Mesenteric fat pad (tissue), 1 donor: ENCODE data around the gene SEPTIN12. TPM values are rescaled to one million over a fixed set of nuclear protein-coding genes. Genes with fewer than 3 reads are reported as not detected.

ENCODE experiments used
- DNase-seq: peaks from one replicate; pipeline ENCODE4 v3.0.0-alpha.2; 2020; ENCODE audit warnings: low spot score
- long read RNA-seq: library from polyadenylated mRNA; unstranded; transcript quantifications from one replicate; pipeline ENCODE4 v2.0.0, GENCODE V29; 2020
- total RNA-seq: library from RNA; stranded (reverse); fragmentation: NEBNext Ultra II Directional; extraction: Animal tissue kit (Norgen Biotek cat#: 25700); gene quantifications from one replicate; pipeline ENCODE4 v1.2.1, GENCODE V29; 2021
- donor health status: DM: yes; HTN: yes; CAD: no.

SEPTIN12 gene, protein sequence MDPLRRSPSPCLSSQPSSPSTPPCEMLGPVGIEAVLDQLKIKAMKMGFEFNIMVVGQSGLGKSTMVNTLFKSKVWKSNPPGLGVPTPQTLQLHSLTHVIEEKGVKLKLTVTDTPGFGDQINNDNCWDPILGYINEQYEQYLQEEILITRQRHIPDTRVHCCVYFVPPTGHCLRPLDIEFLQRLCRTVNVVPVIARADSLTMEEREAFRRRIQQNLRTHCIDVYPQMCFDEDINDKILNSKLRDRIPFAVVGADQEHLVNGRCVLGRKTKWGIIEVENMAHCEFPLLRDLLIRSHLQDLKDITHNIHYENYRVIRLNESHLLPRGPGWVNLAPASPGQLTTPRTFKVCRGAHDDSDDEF
- not detected for total RNA-seq
- long read RNA-seq, result 0 reads

DNA sequence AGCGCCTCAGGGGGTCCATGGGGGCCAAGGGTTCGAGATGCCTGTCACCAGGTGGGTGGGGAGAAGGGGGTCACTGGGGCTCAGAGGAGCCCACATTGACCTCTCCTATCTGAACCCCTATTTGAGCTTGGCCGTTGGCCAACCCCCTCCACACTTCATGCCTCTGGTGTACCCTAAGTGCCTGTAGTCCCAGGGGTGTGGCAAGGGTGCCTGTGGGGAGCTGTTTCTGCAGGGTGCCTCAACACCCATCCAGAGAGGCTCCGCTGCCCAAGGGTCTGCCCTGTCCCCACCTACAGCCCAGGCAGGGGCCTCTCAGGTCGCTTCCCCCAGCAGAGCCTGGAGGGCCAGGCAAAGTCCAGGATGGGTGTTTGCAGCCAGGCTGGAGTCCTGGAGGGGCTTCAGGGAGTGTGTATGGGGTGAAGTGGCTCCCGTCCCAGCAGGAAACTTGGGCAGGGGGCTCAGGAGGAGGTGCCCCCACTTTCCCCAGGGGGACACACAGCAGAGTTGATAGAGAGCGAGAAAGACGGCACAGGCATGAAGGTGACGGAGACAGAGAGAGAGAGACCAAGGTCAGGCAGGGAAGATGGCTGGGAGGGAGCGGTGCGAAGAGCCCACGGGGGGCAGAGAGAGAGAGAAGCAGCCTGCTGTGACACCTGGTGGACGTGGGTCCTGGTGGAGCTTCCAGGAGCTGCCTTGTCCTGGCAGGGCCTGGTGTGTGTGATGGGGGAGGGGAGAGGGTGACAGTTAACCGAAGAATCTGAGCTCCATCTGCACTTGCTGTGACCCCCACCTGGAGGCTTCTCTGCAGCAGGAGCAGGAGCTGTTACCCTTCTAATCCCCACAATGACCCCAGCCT, at the start of gene SEPTIN12:
Gene SEPTIN12 (minus strand): TSS at position 719 of the 856 bp plus-strand sequence. CDS start 700 bp downstream, at position 19.
- no peak for DNase-seq

DNA sequence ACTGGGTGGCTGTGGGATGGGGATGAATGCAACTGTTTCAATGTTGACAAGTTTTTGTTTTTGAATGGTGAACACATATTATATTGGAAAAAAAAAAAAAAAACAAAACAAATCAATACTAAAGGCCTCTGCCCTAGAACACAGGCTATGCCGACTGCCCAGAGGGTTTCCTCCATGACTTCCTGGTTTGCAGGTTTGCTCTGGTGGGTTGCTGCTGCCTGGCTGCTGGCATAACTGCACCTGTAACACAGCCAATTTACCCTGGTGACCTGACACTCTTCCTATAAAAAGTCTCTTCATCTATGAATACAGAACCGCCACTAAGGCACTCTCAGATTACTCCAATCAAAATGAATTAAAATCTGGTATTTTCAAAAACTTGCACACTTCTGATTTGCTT, 48.6 kb upstream of the SEPTIN12 start:
- DNase-seq, result no peak

DNA sequence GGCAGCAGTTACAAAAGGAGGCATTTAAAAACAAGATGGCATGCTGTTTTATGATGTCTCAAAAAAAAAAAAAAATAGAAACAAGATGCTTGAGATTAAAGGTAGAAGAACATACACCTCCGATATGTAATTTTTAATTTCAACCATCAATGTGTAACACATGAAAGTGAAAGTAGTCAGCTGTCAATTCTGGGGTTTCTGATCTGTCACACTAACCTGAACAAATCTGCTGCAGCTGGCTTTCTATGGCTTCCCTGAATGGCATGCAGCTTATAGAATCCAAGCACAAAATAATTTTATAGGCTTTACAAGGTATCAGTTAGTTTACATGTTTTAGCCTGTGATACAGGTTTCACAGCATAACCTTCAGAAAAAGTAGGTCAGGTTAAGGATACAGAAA, 45.4 kb upstream of the SEPTIN12 start:
- DNase-seq, result no peak

DNA sequence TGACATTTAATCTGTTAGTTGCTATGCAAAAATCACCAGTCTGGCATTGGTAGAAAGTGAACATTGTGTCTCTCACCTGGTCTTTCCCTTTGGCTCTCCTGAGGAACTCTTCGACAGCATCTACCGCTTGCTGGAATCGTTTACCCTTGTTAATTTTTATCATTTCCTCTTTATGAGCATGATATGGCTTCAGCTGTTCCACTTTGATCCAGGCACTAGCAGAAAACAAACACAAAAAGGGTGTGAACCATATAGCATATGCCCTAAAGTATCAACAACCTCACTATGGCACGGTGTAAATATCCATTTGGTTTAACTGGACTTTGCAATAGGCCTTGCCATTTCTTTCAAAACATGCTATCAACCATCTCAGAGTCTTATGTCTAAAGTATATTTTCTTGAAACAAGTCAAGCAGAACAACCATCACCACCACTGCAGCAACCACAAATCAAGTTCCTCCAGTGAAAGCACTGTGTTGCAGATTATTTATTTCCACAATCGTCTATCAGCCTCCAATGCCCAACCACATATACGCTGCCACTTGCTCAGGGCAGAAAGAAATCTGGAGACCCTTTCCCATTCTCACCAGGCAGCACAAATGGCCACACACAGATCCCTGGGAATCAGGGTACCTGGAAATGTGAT, 44.7 kb upstream of the SEPTIN12 start:
- no peak for DNase-seq

DNA sequence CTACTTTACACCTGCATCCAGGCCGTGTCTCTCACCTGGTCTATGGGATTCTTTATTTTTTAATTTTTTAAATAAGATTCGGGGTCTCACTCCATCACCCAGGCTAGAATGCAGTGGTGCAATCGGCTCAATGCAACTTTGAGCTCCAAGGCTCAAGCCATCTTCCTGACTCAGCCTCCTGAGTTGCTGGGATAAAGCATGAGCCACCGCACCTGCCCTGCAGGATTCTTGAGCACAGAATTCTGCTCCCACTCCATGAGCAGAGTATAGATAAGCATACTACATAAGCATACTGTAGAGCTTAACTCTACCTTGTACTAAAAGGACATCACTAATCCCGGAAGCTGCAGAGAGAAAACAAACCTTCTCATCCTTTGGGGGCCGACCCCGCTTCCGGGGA, 43.5 kb upstream of the SEPTIN12 start:
- no peak for DNase-seq

DNA sequence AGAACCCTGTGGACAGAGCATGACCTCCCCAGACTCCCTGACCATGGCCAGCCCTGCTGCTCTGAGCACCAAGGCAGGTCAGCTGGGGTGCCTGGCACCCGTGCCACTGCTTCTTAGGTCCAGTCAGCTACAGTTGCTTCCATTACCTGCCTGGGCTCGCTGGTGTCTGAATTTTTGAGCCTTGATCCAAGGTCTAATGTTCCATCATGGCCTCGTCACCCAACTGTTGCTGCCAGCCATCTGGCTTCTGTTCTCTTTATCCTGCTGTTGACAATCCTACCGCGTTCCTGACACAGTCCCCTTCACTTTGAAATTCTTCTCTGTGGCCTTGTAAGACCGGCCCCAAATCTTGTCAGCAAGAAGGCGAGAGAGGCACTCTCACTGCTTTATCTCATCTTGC, 42.3 kb upstream of the SEPTIN12 start:
- DNase-seq, result no peak

DNA sequence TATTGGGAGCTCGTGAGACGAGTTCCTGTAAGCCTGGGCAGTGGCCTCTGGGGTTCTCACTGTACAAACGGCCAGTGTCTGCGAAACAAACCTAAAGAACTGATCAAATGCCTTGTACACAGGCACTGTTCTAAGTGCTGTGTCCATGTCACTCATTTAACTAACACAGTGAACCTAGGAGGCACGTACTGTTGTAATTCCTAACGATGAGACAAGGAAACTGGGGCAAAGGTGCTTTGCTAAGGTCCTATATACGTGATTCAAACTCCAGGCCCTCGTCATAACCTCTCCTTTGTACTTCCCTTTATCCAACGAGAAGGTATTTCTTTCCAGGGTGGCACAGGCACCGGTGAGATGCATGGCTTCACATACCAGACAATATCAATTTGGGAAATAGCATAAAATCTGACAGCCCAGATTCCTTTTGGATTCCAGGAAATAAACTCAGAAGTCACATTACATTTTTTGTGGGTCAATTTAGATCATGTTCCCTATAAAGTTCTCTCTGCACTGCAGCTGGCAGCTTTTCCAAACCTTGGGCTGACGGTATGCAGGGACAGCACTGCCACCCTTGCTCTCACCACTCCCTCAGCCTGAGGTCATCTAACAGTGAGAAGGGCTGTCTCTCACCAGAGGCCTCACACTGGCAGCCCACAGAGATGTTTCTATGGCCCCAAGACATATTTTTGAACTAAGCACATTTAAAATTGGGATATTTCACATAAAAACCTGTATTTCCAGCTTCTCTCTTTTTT, 40.6 kb upstream of the SEPTIN12 start:
- no peak for DNase-seq

DNA sequence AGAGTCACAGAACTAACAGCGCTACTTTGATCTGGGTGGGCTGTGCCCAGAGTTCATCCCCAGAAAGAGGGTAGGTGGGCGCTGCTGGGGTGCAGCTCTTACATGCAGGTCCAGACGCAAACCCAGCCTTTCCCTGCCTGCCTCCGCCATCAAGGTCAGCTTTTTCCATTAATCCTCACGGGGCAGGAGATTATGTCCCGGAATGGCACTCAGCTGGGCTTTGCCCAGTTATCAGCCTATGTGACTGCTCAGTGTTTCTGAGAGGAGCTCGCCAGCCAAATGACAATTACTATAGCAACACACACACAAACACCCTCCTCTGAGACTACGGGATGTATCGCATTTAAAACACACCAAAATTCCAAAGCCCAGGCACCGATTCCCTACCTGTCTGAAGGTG, 38.8 kb upstream of the SEPTIN12 start:
- no peak for DNase-seq

DNA sequence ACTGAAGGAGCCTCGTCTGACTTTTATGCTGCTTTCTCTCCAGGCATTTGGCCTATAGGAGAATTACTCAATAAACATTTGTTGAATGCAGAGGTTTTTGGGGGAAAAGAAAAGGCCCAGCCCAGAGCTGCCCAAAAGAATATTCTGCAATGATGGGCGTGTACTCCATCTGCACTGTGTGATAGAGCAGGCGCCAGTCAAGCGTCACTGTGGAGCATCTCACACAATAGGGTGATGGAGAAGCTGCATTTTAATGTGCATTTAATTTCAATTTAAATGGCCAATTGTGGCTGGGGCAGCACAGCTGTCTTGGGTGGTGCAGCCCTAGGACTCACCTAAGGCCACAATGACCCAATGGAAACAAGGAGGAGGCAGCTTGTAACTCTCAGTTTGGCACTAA, 38.4 kb upstream of the SEPTIN12 start:
- no peak for DNase-seq

DNA sequence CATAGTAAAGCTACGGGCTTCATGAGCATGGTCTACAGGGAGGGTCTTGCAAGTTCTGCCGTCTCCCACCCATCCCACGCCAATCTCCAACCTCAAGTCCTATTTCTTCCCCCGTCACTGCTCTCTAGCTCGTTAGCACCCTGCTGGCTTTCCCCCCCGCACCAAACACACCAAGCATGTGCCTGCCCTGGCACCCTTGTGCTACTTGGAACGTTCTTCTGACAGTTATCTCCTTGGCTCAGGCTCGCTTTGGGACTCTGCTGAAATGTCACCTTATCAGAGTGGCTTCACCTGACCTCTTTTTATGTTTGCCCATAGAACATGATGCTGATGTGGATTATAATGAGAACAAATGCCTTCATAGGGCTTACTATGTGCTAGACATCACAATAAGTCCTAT, 37.1 kb upstream of the SEPTIN12 start:
- DNase-seq, result no peak

DNA sequence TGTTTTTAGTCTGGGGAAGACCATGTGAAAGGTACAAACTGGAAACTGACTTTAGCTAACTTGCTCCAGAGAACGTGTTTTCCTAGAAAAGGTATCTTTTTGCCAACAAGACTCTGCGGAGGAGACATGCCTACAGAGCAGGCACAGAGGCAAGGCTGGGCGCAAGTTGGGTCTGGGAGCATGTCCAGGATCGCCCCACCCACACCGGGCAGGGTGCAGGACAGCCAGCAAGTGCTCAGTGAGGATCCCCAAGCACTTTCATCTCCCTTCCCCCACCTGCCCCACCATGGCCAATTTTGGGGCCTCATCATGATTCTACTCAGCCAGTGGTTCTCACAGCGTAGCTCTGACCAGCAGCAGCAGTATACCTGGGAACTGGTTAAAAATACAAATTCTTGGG, 32.5 kb upstream of the SEPTIN12 start:
- no peak for DNase-seq

DNA sequence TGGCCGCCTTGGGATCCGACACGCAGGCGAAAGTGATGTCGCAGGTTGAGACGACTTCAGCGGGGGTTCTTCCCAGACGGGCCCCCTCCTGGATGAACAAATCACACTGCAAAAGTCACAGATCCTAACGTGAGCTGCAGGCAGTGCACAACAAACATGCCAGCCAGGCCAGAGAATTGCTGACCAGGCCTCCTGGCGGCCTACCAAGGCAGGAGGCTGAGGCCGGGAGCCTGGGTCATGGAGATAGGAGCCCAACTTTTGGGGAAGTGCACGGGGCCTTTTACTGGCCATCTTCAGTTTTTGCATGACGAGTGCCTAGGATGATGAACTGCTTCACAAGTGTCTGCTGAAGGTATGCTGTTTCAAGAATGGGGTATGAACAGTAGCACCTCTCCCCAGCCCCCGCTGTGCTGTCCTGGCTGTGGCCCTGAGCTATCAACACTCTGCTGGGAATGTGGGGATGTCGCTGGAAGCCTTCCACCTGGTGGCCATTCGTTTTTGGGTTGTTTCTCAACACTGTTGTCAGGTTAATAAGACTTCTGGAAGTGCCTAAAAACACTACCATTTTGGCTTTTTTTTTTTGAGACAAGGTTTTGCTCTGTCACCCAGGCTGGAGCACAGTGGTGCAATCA, 26.5 kb upstream of the SEPTIN12 start:
- no peak for DNase-seq

DNA sequence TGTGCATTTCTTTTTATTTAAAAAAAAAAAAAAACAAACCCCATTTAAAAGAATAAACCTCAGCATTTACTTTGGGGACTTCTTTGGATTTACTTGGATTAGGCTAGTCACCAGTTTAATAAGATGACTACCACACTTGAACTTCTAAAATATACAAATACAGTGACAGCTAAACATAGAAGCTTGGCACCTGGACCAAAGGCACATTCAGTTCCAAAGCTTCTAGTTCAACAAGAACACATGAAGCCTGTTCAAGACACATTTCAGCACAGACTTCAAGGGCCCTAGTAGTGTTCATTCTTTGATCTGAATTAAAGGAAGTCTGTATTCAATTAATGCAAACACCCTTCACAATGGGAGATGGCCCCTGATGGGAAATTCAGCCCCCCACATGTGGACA, 25.9 kb upstream of the SEPTIN12 start:
- DNase-seq, result no peak

DNA sequence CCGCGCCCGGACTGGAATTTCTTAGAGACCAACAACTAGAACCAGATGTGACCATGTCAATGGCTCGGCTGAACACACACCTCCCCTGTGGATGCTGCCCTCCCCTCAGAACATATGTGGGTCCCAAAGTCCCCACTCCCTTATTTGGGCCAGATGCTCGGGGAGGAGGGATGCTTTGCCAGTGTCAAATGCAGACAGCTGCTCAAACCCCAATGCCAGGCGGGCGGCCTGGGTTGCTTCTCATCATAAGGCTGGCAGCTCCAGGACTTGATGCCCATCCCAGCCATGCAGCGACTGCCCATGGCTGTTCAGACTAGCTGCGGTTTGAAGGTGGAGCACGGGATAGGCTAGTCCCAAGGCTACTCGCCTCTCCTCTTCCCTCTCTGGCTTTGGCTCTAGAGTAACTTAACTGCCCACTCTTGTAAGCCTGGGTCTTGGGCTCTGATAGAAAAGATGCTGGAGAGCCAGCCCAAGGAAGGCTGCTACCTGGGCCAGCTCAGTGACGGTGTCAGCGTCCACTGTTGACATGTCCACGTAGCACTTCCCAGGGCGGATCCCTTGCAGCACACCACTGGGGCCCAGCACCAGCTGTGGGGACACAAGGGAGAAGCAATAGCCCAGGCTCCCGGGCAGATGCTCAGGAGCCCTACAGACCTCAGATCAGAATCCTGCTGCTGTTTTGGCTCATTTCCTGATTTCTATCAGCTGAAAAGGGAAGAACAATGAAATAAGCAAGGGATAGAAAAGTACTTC, 25.3 kb upstream of the SEPTIN12 start:
- DNase-seq, result no peak

DNA sequence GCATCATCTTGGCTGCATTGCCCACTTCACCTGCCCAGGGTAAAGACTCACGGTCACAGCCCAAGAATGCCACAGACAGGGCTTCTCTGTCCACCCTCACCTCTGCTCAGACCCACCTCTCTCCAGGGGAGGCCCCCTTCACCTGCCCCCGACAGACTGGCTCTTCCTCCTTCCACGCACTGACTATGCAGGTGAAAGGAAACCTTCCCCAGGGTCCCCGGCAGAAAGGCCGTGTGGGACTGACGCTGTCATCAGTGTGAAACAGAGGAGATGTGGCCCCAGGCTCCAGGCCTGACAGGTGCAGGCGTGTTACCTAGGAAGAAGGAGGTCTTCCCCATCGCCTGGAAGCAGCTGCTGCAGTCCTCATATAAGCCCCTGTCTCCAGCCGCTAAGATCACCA, 23.6 kb upstream of the SEPTIN12 start:
- DNase-seq, result no peak

DNA sequence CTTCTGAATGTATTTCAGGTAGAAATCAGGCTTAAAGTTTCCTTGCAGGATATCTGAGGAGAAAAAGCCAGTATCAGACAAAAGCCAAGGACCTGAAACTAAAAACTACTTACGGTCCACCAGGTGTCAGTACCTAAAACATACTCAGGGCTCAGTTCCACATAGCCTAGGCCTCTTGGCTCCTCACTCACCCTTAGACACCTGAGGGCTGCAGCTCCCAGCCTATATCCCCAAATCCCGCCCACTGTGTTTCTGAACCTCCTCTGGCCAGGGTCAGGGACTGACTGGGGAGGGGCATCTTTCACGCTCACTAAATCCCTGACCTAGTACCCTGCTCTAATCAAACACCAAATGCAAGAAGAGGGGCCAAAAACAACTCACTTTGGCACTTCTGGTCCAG, 23.1 kb upstream of the SEPTIN12 start:
- DNase-seq, result no peak

DNA sequence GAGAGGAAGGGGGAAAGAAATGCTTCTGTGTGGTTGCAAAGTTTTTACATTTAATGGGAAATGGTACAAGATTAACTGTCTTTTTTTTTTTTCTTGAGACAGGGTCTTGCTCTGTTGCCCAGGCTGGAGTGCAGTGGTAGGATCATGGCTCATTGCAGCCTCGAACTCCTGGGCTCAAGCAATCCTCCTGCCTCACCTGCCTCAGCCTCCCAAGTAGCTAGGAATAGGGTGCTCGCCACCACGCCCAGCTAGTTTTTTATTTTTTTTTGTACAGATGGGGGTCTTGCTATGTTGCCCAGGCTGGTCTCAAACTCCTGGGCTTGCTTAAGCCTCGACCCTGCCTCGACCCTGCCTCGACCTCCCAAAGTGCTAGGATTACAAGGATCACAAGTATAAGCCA, 18.1 kb upstream of the SEPTIN12 start:
- no peak for DNase-seq

DNA sequence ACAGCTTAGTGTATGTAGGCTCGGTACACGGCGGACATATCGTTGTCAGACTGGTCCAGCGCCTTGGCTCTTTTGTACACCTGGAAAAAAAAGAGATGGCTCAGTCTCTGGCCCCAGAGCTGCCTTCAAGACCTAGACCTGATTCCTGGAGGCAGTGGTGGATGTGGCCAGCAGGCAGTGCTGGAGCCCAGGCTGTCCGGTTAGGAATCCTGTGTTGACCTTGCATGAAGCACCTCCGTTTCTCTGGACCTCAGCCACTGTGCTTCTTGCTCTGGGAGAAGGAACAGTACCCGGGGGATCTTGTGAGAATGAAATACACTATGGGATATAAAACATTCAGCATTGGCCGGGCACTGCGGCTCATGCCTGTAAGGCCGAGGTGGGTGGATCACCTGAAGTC, 17.1 kb upstream of the SEPTIN12 start:
- no peak for DNase-seq

DNA sequence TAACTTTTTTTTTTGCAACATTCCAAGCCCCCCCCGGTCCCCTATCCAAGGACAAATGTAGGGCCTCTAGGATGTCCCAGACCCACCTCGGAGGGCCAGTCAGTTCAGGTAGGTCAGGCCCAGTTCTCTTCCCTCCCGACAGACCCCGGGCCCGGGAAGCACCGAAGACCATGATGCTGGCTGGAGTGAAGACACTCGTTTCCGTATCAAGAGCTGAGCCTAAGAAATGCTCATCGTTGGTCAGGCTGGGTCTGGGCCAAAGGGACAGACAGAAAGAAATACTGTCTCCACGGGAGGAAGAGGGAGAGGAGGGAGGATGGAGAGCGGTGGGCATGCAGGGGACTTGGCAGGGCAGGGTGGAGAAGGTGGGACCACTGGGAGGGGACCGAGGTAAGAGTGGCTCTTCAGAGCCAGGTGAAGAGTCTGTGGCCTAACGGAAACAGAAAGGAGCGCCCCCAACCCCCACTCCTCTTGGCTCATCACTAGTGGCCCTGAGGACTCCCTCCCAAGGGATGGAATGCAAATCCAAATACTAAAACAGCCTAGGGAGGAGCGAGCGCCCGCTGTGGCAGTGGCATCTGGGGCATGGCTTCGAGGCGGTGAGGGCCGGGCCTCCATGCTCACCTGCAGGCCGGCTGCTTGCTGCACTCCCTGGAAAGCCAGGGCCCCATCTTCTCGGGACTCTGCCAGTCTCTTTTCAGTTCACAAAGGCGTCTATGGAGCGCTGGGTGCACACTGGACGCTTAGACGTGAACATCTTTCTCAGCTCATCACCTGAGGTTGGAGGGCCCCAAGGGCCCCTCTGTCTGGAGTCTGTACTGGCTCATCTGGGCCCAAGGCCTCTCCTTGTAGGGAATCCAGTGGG, 16.0 kb upstream of the SEPTIN12 start:
- no peak for DNase-seq
